Measurements from ENCODE around the gene SMPD3. TPM values are rescaled to one million over a fixed set of nuclear protein-coding genes. Genes with fewer than 3 reads are reported as not detected.
A peak's percentile ranks its signal among the peaks of the same experiment; 100 is the strongest.

SMPD3 gene
- total RNA-seq, 1 donor from 2014 or later, result 85.4 TPM

DNA sequence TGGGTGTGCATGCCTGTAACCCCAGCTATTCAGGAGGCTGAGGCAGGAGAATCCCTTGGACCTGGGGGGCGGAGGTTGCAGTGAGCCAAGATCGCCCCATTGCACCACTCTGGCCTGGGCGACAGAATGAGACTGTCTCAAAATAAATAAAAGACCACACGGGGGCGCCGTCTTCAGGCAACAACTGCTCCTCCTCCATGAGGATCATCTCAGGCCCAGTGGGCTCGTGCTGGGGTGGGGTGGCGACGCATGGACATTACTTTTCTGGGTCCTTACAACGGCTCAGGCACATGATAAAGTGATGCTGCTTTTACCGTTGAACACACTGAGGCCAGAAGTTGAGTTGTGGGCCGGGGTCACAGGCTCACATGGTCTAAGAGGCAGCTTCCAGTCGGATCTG is 81.3 kb downstream of the SMPD3 start:
- H3K27ac Mint-ChIP-seq (ENCODE audit: unreplicated experiment), result peak overlapping the region; percentile 62

DNA sequence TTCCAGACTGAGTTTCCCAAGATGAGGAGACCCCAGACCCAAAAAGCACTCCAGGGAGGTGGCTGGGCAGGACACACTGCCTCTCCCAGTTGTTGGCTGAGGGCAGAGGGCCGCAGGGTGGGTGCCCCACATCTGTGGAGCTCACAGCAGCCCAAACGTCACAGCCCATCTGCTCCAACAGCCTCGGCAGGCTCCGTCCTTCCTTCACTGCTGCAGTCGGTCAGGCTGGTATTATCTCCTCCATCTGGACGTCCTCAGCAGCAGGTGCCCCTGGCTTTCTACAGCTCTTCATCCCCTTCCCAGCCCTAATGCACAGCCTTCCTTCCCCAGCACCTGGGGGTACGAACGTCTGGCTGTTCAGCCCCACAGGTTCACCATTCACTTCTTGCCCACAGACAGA is 82.2 kb downstream of the SMPD3 start:
- DNase-seq, result peak; percentile 57
- Mint-ChIP-seq H3K4me1 (ENCODE audit: low read depth, unreplicated experiment) (peaks cover 37% of the 10 kb centered on the region), H3K27me3 (ENCODE audit: unreplicated experiment) (peaks cover 32% of the 10 kb centered on the region), H3K4me3 (ENCODE audit: unreplicated experiment) (peak overlapping the region; percentile 61), H3K36me3 (ENCODE audit: unreplicated experiment) (no peaks in the 10 kb centered on the region), H3K27ac (ENCODE audit: unreplicated experiment) (peak overlapping the region; percentile 95), H3K9me3 (ENCODE audit: unreplicated experiment) (peaks cover 20% of the 10 kb centered on the region)
- TF ChIP-seq, protein P1, sequence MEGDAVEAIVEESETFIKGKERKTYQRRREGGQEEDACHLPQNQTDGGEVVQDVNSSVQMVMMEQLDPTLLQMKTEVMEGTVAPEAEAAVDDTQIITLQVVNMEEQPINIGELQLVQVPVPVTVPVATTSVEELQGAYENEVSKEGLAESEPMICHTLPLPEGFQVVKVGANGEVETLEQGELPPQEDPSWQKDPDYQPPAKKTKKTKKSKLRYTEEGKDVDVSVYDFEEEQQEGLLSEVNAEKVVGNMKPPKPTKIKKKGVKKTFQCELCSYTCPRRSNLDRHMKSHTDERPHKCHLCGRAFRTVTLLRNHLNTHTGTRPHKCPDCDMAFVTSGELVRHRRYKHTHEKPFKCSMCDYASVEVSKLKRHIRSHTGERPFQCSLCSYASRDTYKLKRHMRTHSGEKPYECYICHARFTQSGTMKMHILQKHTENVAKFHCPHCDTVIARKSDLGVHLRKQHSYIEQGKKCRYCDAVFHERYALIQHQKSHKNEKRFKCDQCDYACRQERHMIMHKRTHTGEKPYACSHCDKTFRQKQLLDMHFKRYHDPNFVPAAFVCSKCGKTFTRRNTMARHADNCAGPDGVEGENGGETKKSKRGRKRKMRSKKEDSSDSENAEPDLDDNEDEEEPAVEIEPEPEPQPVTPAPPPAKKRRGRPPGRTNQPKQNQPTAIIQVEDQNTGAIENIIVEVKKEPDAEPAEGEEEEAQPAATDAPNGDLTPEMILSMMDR (IDR thresholded peaks at IDR 0.05; ENCODE audit: partially characterized antibody, unreplicated experiment), result no peak

More for the DNA sequence above, 81.3 kb downstream of the SMPD3 start:
- Mint-ChIP-seq H3K4me1 (ENCODE audit: low read depth, unreplicated experiment) (peaks cover 37% of the 10 kb centered on the region), H3K4me3 (ENCODE audit: unreplicated experiment) (no peak overlapping the region), H3K36me3 (ENCODE audit: unreplicated experiment) (no peaks in the 10 kb centered on the region), H3K9me3 (ENCODE audit: unreplicated experiment) (peaks cover 20% of the 10 kb centered on the region), H3K27me3 (ENCODE audit: unreplicated experiment) (peaks cover 32% of the 10 kb centered on the region)
- DNase-seq, result no peak
- TF ChIP-seq, protein P1 (IDR thresholded peaks at IDR 0.05; ENCODE audit: partially characterized antibody, unreplicated experiment), result peak; percentile 57

DNA sequence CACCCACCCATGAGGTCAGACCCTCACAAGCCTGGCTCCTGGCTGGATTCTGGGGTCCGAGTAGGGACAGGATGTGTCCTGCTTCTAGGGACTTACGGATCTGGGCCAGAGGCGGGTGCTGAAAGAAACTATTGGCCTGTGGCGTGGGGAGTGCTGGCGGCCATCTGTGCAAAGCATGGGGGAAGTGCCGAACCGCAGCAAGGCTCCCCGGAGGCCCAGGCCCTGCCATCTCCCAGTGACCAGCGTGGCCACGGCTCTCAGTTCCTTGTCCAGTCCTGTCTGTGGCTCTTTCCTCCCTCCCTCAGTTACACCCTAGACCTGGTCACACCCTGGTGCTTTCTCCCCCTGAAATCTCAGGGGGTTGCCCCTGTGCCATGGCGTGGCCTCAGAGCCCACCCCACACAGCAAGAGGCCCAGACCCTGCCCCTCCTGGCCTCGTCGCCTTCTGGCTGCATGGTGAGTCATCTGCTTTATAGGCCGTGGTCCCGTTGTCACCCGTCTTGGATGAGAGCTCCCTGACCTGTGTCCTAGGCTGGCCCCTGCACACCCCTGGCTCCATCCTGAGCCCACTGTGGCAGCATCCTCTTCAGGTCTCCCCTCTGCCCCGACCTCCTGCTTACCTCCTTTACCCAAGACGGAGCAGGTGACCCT is 83.0 kb downstream of the SMPD3 start:
- Mint-ChIP-seq H3K4me1 (ENCODE audit: low read depth, unreplicated experiment) (peaks cover 39% of the 10 kb centered on the region), H3K36me3 (ENCODE audit: unreplicated experiment) (no peaks in the 10 kb centered on the region), H3K27me3 (ENCODE audit: unreplicated experiment) (peaks cover 35% of the 10 kb centered on the region), H3K4me3 (ENCODE audit: unreplicated experiment) (peak overlapping the region; percentile 61), H3K27ac (ENCODE audit: unreplicated experiment) (peak overlapping the region; percentile 95), H3K9me3 (ENCODE audit: unreplicated experiment) (peaks cover 22% of the 10 kb centered on the region)
- DNase-seq, result peak; percentile 62
- TF ChIP-seq, protein P1 (IDR thresholded peaks at IDR 0.05; ENCODE audit: partially characterized antibody, unreplicated experiment), result no peak

DNA sequence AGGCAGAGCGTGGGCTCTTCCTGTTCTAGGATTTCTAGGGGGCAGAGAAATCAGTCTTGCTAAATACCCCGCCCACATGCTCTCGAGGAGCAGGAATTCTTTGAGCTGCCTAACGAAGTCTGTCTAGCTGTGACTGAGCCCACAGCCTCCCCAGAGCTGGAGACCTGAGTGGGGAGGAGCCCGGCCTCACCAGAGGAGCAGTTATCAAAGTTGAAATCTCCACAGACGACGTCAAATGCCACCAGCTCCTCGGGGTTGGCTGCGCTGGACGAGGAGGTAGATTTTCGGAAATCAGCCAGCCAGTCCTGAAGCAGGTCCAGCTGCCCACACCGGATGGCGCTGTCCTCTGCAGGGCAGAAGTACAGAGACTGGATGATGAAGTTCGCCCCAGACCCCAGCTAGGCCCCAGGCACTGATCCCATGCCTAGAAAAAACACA is 83.7 kb downstream of the SMPD3 start:
- Mint-ChIP-seq H3K27ac (ENCODE audit: unreplicated experiment) (peak overlapping the region; percentile 76), H3K27me3 (ENCODE audit: unreplicated experiment) (peaks cover 36% of the 10 kb centered on the region), H3K9me3 (ENCODE audit: unreplicated experiment) (peaks cover 22% of the 10 kb centered on the region), H3K4me1 (ENCODE audit: low read depth, unreplicated experiment) (peaks cover 39% of the 10 kb centered on the region), H3K36me3 (ENCODE audit: unreplicated experiment) (no peaks in the 10 kb centered on the region), H3K4me3 (ENCODE audit: unreplicated experiment) (no peak overlapping the region)
- no peak for DNase-seq
- TF ChIP-seq, protein P1 (IDR thresholded peaks at IDR 0.05; ENCODE audit: partially characterized antibody, unreplicated experiment), result peak; percentile 27

Measured in glutamatergic neuron (in vitro differentiated cells).